ENCODE results near the gene MS4A10. TPM values are rescaled to one million over a fixed set of nuclear protein-coding genes. Genes with fewer than 3 reads are reported as not detected.

Gene MS4A10
- polyA plus RNA-seq, result not detected

DNA sequence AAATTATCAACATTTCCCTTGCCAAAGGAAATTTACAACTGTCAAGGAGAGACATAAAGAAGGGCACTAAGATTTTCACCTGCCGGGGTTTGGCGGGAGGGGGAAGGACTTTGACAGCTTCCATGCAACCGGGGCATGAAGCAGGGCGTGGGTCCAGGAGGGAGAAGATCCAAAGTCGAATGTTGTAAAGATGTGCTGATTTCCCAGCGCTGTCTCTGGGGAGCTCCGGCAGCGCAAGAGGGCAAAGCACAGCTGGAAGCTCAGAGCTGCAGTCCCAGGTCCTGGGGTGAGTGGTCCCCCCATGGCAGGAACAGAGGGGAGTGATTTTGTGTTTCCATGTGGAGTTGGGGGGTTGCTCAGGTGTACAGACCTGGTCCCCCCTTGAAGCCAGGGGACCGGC lies at the start of gene MS4A10:
TSS of gene MS4A10 (plus strand) at position 198 of the 400 bp plus-strand sequence. CDS start 5,003 bp downstream, outside the sequence.
- H3K9me3 Mint-ChIP-seq, result no peaks in the 10 kb centered on the region
- H3K36me3 Mint-ChIP-seq, result no peaks in the 10 kb centered on the region
- no peak within 1 kb of the TSS for H3K4me3 Mint-ChIP-seq
- H3K27ac Mint-ChIP-seq, result no peak within 1 kb of the TSS
- DNase-seq, result no peak
- H3K27me3 Mint-ChIP-seq (ENCODE audit: low read depth in 3 of 3), result peaks cover 0 to under 1% (median 0%) of the 10 kb centered on the region in 3 donors
- no peaks in the 10 kb centered on the region for H3K4me1 Mint-ChIP-seq

DNA sequence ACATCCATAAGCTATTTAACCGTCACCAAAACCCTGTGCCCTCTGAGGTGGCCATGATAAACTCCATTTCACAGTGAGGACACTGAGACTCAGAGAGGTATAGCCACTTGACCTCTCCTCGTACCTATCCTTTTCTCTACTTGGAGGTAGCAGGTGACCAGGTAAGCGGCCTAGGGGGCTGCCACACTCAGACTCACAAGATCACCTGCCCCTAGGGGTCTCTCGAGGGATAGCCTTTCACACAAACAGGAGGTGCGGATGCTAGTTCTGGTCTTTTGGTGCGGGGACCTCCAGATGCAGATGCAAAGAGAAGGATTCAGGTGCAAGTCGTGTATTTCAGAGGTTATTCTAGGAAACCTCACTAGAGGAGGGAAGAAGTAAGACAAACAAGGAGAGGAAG lies 46.0 kb upstream of the MS4A10 start:
- no peak overlapping the region for H3K27ac Mint-ChIP-seq
- no peaks in the 10 kb centered on the region for H3K4me1 Mint-ChIP-seq
- H3K4me3 Mint-ChIP-seq, result no peak overlapping the region
- H3K9me3 Mint-ChIP-seq, result peaks cover 0 to 2% (median 0%) of the 10 kb centered on the region in 6 donors
- no peaks in the 10 kb centered on the region for H3K36me3 Mint-ChIP-seq
- no peak for DNase-seq
- peaks cover 2 to 7% (median 5%) of the 10 kb centered on the region in 3 donors for H3K27me3 Mint-ChIP-seq (ENCODE audit: low read depth in 3 of 3)

DNA sequence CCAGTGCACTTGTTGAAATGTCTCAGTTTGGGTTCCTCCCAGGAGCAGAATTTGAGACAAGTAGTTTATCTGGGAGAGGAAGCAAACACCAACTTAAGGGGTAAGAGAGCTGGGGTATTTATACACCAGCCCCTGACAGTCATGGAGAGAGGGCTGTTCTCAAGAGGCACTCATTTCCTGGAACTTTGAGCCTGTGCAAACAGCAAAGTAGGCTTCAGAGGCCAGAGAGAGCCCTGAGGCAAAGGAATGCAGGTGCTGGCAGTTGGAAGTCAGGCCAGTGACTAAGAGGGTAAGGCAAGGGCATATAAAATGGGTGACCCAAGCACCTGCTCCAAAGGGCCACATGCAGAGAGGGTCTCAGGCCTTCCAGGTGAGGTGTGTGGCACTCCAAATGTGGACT lies 44.6 kb upstream of the MS4A10 start:
- H3K27ac Mint-ChIP-seq, result no peak overlapping the region
- H3K4me3 Mint-ChIP-seq, result no peak overlapping the region
- no peaks in the 10 kb centered on the region for H3K36me3 Mint-ChIP-seq
- H3K9me3 Mint-ChIP-seq, result peaks cover 0 to 4% (median 0%) of the 10 kb centered on the region in 6 donors
- no peaks in the 10 kb centered on the region for H3K4me1 Mint-ChIP-seq
- DNase-seq, result no peak
- peaks cover 2 to 5% (median 3%) of the 10 kb centered on the region in 3 donors for H3K27me3 Mint-ChIP-seq (ENCODE audit: low read depth in 3 of 3)

DNA sequence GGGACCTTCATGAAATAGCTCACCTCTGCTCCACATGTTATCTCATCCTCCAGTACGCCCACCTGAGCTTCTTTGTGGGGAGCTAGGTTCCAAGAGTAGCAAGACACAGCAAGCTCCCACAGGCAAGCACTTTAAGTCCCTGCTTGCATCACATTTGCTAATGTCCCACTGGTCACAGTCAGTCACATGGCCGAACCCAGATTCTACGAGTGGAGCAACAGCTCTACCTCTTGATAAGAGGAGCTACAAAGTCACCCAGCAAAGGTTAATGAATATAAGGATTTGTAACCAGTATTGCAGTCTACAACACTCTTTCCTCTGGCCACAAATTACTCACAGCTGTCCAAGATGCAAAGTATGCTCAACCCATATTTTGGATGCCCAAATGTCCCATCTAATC lies 43.7 kb upstream of the MS4A10 start:
- DNase-seq, result no peak

DNA sequence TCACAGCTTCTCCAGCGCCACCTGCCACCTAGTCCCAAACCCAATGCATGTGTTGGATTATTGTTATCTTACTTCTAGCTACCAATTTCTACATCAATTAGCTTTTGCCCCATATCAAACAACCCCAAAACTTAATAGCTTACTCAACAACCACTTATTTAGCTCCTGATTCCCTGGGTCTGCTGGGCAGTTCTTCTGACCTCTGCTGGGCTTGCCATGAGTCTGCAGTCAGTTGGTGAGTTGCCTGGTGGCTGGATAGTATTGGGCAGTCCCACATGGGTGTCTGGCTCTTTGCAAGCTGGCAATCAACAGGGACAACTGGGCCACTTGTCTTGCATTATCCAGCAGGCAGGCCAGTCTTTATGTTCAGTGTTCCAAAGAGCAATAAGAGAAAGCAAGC lies 42.1 kb upstream of the MS4A10 start:
- Mint-ChIP-seq H3K27ac (no peak overlapping the region), H3K4me1 (no peaks in the 10 kb centered on the region), H3K27me3 (ENCODE audit: low read depth in 3 of 3) (peaks cover 2 to 3% (median 3%) of the 10 kb centered on the region in 3 donors), H3K9me3 (peaks cover 0 to 4% (median 0%) of the 10 kb centered on the region in 6 donors), H3K4me3 (no peak overlapping the region), H3K36me3 (no peaks in the 10 kb centered on the region)
- DNase-seq, result no peak

More for the DNA sequence above, 43.7 kb upstream of the MS4A10 start:
- H3K27ac Mint-ChIP-seq, result no peak overlapping the region
- H3K27me3 Mint-ChIP-seq (ENCODE audit: low read depth in 3 of 3), result peaks cover 2 to 3% (median 3%) of the 10 kb centered on the region in 3 donors
- no peak overlapping the region for H3K4me3 Mint-ChIP-seq
- H3K4me1 Mint-ChIP-seq, result no peaks in the 10 kb centered on the region
- H3K9me3 Mint-ChIP-seq, result peaks cover 0 to 4% (median 0%) of the 10 kb centered on the region in 6 donors
- no peaks in the 10 kb centered on the region for H3K36me3 Mint-ChIP-seq

DNA sequence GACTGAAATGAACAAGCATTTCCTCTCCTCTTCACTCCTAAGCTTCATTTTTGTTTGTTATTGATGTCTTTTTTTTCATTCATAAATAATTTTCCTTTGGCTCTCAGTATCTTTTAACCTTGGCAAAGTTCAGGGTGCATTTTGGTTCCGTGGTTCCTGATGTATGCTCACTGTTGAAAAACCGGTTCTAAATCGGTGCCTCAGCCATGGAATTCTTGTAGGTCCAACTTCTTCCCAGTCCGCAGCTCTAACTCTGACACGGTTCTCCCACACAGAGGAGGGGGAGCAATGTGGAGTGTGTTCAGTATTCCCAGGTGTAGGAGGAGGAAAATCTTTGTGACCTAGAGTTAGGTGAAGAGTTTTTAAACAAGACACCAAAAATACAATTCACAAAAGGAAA lies 41.0 kb upstream of the MS4A10 start:
- no peaks in the 10 kb centered on the region for H3K4me1 Mint-ChIP-seq

DNA sequence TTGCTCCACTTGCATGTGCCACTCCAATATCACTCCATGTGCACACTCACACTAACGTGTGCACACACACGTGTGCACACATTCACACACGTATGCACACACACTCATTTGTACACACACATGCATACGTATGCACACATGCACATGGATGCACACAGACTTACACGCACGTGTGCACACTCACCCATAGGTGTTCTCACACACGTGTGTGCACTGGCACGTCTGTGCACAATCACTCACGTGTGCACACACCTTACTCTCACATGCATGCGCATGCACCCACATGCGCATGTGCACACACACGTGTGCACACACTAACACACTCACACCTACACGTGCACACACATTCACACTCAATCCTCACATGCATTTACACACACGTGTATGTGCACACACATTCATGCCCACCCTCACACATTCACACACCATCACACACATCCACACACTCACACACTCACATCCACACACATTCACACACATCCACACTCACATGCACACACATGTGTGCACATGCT lies 37.7 kb upstream of the MS4A10 start:
- no peak for DNase-seq
- no peak overlapping the region for H3K27ac Mint-ChIP-seq

More for the DNA sequence above, 41.0 kb upstream of the MS4A10 start:
- H3K4me3 Mint-ChIP-seq, result no peak overlapping the region
- peaks cover 0 to 4% (median 0%) of the 10 kb centered on the region in 6 donors for H3K9me3 Mint-ChIP-seq
- no peaks in the 10 kb centered on the region for H3K36me3 Mint-ChIP-seq
- DNase-seq, result no peak
- peaks cover 0 to 3% (median 3%) of the 10 kb centered on the region in 3 donors for H3K27me3 Mint-ChIP-seq (ENCODE audit: low read depth in 3 of 3)
- no peak overlapping the region for H3K27ac Mint-ChIP-seq

DNA sequence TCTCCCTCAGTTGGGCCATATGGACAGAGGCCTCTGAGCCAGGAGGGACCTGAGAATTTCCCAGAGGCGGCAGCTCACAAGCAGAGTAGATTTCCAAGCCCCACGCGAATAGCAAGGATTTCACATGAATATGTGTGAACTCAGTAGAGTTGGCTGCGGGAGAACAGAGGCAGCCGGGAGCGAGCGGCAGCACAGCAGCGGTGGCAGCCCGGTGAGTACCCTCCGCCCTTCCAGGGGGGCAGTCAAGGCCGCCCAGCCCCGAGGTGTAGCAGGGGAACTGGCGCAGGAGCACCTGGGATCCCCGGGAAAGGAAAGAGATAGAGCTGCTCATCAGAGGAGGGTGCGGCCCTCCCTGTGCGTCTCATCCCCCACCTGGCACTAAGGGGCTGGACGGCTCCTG lies 36.9 kb upstream of the MS4A10 start:
- no peak overlapping the region for H3K4me3 Mint-ChIP-seq
- H3K27ac Mint-ChIP-seq, result no peak overlapping the region
- no peaks in the 10 kb centered on the region for H3K4me1 Mint-ChIP-seq
- no peak for DNase-seq
- H3K27me3 Mint-ChIP-seq (ENCODE audit: low read depth in 3 of 3), result peaks cover 0 to 3% (median 3%) of the 10 kb centered on the region in 3 donors
- H3K36me3 Mint-ChIP-seq, result no peaks in the 10 kb centered on the region
- peaks cover 0 to 4% (median 0%) of the 10 kb centered on the region in 6 donors for H3K9me3 Mint-ChIP-seq

More for the DNA sequence above, 37.7 kb upstream of the MS4A10 start:
- Mint-ChIP-seq H3K4me3 (no peak overlapping the region), H3K4me1 (no peaks in the 10 kb centered on the region), H3K9me3 (peaks cover 0 to 4% (median 0%) of the 10 kb centered on the region in 6 donors), H3K36me3 (no peaks in the 10 kb centered on the region), H3K27me3 (ENCODE audit: low read depth in 3 of 3) (peaks cover 0 to 4% (median 3%) of the 10 kb centered on the region in 3 donors)

DNA sequence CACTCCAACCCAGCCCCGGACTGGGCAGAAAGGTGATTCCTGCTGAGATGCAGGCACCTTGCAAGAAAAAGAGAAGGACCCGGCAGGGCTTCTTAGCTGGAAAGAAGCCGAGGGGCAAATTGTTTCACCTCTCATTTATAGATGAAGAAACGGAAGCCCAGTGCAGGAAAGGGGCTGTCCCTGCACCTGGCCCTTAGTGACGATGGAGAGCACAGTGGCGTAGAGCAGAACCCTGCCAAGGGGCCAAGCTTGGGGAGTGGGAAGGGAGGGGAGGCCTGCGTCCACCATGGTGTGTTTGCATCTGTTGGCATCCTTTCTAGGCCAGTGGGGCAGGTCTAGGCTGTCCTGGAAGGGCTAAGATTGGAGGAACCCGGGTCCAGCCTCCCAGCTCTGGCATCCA lies 36.3 kb upstream of the MS4A10 start:
- Mint-ChIP-seq H3K4me3 (no peak overlapping the region), H3K27ac (no peak overlapping the region), H3K27me3 (ENCODE audit: low read depth in 3 of 3) (peaks cover 0 to 3% (median 2%) of the 10 kb centered on the region in 3 donors), H3K36me3 (no peaks in the 10 kb centered on the region), H3K9me3 (peaks cover 0 to 4% (median 0%) of the 10 kb centered on the region in 6 donors), H3K4me1 (no peaks in the 10 kb centered on the region)
- no peak for DNase-seq

DNA sequence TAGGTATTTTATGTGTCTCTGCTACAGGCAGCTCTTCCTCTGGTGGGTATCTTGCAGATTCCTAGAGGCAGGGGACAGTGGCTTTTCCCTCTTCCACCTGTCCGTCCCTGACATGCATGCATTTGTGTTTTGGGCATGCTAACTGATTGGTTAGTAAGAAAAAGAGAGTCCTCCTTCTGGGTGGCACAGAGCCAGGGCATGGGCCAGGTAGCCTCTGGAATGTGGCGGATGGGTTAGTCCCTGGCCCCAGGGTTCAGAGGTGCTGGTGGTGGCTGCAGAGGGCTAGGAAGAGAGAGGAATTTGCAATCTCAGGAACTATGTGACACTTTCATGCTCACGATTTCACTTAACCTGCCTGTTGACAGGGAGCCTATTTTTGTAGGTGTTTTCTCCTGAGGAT lies 34.2 kb upstream of the MS4A10 start:
- H3K27me3 Mint-ChIP-seq (ENCODE audit: low read depth in 3 of 3), result peaks cover 0 to 5% (median 2%) of the 10 kb centered on the region in 3 donors
- no peaks in the 10 kb centered on the region for H3K9me3 Mint-ChIP-seq
- H3K4me1 Mint-ChIP-seq, result no peaks in the 10 kb centered on the region
- DNase-seq, result no peak
- no peak overlapping the region for H3K4me3 Mint-ChIP-seq
- H3K27ac Mint-ChIP-seq, result no peak overlapping the region
- no peaks in the 10 kb centered on the region for H3K36me3 Mint-ChIP-seq

DNA sequence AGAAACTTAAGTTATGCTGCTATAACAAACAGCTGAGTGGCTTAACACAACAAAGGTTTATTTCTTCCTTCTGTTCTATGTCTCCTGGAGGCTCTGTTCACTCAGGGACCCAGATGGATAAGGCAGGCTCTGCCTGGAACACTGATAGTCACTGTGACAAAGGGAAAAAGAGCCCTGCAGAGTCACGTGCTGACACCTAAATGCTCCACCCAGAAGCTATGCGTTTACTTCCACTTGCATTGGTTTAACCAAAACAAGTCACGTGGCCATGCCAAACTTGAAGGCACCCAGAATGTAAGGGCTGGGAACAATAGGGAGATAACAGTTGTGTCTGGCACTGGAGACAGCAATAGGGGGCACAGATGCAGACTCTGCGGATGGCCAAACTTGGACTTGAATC lies 31.8 kb upstream of the MS4A10 start:
- no peaks in the 10 kb centered on the region for H3K9me3 Mint-ChIP-seq
- no peak overlapping the region for H3K27ac Mint-ChIP-seq
- DNase-seq, result no peak
- H3K4me3 Mint-ChIP-seq, result no peak overlapping the region
- H3K27me3 Mint-ChIP-seq (ENCODE audit: low read depth in 3 of 3), result peaks cover 0 to 17% (median 2%) of the 10 kb centered on the region in 3 donors
- no peaks in the 10 kb centered on the region for H3K4me1 Mint-ChIP-seq
- no peaks in the 10 kb centered on the region for H3K36me3 Mint-ChIP-seq

DNA sequence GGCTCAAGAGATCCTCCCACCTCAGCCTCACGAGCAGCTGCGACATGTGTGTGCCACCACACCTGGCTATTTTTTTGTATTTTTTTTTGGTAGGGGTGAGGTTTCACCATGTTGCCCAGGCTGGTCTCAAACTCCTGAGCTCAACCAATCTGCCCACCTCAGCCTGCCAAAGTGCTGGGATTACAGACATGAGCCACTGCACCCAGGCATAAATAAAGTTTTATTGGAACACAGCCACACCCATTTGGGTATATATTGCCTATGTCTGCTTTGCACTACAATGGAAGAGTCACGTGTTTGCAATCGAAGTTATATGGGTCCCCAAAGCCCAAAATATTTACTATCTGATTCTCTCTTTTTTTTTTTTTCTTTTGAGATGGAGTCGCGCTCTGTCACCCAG lies 30.2 kb upstream of the MS4A10 start:
- Mint-ChIP-seq H3K4me3 (no peak overlapping the region), H3K27ac (no peak overlapping the region), H3K4me1 (no peaks in the 10 kb centered on the region), H3K36me3 (no peaks in the 10 kb centered on the region), H3K27me3 (ENCODE audit: low read depth in 3 of 3) (peaks cover 0 to 17% (median 2%) of the 10 kb centered on the region in 3 donors), H3K9me3 (no peaks in the 10 kb centered on the region)
- no peak for DNase-seq

DNA sequence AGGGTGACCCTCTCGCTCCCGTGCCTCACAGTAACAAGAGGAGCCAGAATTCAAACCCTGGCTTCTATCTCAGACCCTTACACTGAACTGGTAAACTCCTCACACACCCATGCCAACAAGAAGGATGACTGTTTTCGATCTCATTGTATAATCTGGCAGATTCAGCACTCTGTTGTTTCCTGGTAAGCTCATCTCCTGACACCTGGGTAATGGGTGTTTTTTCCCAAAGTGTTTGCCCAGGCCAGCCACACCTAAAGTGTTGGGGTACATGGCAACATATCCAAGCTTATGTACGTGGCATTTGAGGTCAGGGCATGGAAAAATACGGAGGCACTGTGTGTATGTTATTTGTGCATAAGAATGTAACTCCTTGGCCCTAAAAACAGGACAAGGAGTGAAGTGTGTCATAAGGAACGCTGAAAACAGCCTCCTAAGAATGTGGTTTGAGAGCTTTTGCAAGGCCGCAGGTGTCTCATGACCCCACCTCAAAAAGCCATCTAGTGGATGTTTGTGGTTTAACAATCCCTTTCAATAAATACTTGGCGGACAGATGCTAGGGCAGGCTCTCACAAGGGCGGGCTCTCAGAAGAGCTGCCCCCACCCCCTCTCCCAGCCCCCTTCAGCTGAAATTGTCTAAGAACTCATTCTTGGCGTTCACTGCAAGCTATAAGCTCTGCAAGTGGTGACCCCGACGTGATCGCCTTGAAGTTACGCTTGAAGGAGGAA lies 28.7 kb upstream of the MS4A10 start, which contains the start of gene MS4A15:
TSS of gene MS4A15 (plus strand) at position 561 of the 726 bp plus-strand sequence. CDS start 6,867 bp downstream, outside the sequence.
- no peak within 1 kb of the TSS for H3K4me3 Mint-ChIP-seq
- no peaks in the 10 kb centered on the region for H3K4me1 Mint-ChIP-seq
- H3K27me3 Mint-ChIP-seq (ENCODE audit: low read depth in 3 of 3), result peaks cover 0 to 14% (median 2%) of the 10 kb centered on the region in 3 donors
- no peaks in the 10 kb centered on the region for H3K9me3 Mint-ChIP-seq
- H3K36me3 Mint-ChIP-seq, result no peaks in the 10 kb centered on the region
- DNase-seq, result no peak
- H3K27ac Mint-ChIP-seq, result no peak within 1 kb of the TSS

DNA sequence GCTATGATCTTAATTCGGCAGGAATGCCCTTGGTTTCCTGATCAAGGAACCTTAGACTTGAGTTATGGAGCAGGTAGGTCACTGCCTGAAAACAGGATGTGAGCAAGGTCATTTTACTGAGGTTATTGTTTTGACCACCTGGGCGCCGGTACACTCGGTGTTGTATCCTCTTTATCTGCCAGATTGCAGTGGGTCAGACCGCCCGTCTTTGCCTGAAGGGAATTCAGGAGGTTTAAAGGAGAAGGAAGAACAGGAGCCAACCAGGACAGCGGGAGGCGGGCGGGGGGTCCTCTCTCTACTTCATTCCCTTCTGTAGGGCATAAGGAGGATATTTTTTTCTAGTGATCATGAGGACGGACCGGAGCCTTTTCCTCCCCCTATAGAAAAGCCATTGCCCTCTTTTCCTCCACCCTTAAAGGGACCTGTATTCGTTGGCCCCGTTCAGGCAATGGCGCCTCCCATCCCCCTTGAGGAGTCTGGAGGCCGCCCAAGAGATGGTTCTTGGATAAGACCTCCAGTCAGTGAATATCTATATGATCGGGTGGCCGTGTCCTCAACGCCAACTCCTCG lies 27.8 kb upstream of the MS4A10 start:
- no peaks in the 10 kb centered on the region for H3K36me3 Mint-ChIP-seq
- peaks cover 0 to 14% (median 2%) of the 10 kb centered on the region in 3 donors for H3K27me3 Mint-ChIP-seq (ENCODE audit: low read depth in 3 of 3)
- no peak for DNase-seq
- no peaks in the 10 kb centered on the region for H3K9me3 Mint-ChIP-seq
- no peaks in the 10 kb centered on the region for H3K4me1 Mint-ChIP-seq
- H3K27ac Mint-ChIP-seq, result no peak overlapping the region
- H3K4me3 Mint-ChIP-seq, result no peak overlapping the region

Measured in immature natural killer cell (primary cell).